ENCODE results near the gene CNTN1.

The CNTN1 gene

GRCh38 chr12:41120211-41120610 is 428.0 kb downstream of the CNTN1 start:
- peak; percentile 48 for DNase-seq (ENCODE audit: low spot score)

DNA sequence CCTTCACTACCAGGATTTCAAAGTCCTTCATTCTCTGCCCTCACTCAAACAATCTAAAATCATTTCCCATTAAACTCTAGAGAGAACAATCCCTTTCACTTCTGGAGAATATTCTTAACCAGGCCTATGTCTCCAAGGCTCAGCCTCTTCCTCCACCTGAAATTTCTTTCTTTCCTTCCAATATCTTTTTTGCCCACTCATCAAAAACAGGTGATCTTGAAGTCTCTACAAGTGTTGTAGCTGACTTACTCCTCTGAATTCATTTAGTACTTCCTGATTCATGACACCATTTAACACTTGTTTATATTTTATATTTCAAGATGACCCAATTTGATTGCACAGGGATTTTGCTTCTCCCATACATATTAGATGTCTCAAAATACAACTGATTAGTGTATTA is 429.1 kb downstream of the CNTN1 start:
- DNase-seq (ENCODE audit: low spot score), result no peak

Data from Ammon's horn (tissue), 1 donor.